Peyer's patch (tissue), 4 donors: ENCODE measurements around the gene TNFRSF14. TPM values are rescaled to one million over a fixed set of nuclear protein-coding genes. Genes with fewer than 3 reads are reported as not detected.

ENCODE experiments used
- DNase-seq, 3 donors: peaks; one replicate each; pipeline ENCODE4 v3.0.0-alpha.2; 2017 to 2019
- H3K27ac ChIP-seq, 4 donors: fragments of 200-600 bp; sonication (generic); one replicate each; pipeline ENCODE4 v1.5.1; 2016 to 2019
- H3K27me3 ChIP-seq, 2 donors: fragments of 200-600 bp; sonication (generic); one replicate each; pipeline ENCODE4 v1.5.1; 2019
- H3K36me3 ChIP-seq, 3 donors: fragments of 200-600 bp; sonication (generic); one replicate each; pipeline ENCODE4 v1.5.1; 2016 to 2019
- H3K4me1 ChIP-seq, 4 donors: fragments of 200-600 bp; sonication (generic); one replicate each; pipeline ENCODE4 v1.5.1; 2016 to 2019
- H3K4me3 ChIP-seq, 4 donors: fragments of 200-600 bp; sonication (generic); 1 replicate in 3 of 4; 2 replicates in 1 of 4; pipeline ENCODE4 v1.5.1; 2016 to 2019; ENCODE audit warnings: mild to moderate bottlenecking in 1 of 4
- H3K9me3 ChIP-seq, 4 donors: fragments of 200-600 bp; sonication (generic); one replicate each; pipeline ENCODE4 v1.5.1; 2016 to 2019; ENCODE audit warnings: mild to moderate bottlenecking in 1 of 4
- CTCF ChIP-seq, 6 experiments: fragments of 450-650 bp in 4 of 6; fragments of 200-600 bp in 2 of 6; sonication (generic) in 1 of 6; IDR thresholded peaks; one replicate each; pipeline ENCODE4 v1.5.1; 2017 to 2019; ENCODE audit warnings: antibody characterized with exemption in 6 of 6, mild to moderate bottlenecking in 3 of 6, moderate library complexity in 1 of 6
- POLR2A ChIP-seq, 2 donors: fragments of 450-650 bp; IDR thresholded peaks; one replicate each; pipeline ENCODE4 v1.5.1; 2017; ENCODE audit warnings: antibody characterized with exemption in 2 of 2, mild to moderate bottlenecking in 2 of 2, moderate library complexity in 2 of 2
- total RNA-seq, 4 donors: library from RNA; depleted of rRNA; stranded (reverse); fragments of >200 nt; gene quantifications; one replicate each; pipeline ENCODE4 v1.1.0, GENCODE V29; 2016

TNFRSF14 gene
- total RNA-seq, 4 donors from 2014 or later, result 231 to 532 (median 316) TPM

GRCh38 chr1:2544875-2545640 is 11.1 kb upstream of the TNFRSF14 start:
- H3K27me3 ChIP-seq, result peaks cover 0 to 7% of the 10 kb centered on the region in 2 donors
- no peak for DNase-seq
- H3K36me3 ChIP-seq, result no peaks in the 10 kb centered on the region
- H3K27ac ChIP-seq, result peak overlapping the region; percentile 58 to 99 (median 97)
- H3K4me3 ChIP-seq, result no peak overlapping the region
- no peaks in the 10 kb centered on the region for H3K9me3 ChIP-seq
- peaks cover 0 to 82% (median 32%) of the 10 kb centered on the region in 4 donors for H3K4me1 ChIP-seq
- TF ChIP-seq CTCF (IDR thresholded peaks at IDR 0.05), result no peak
- TF ChIP-seq POLR2A (IDR thresholded peaks at IDR 0.05), result no peak

- Histone ChIP-seq H3K4me3 (peak overlapping the region; percentile 59 to 85 (median 62)), H3K27me3 (peaks cover 0 to under 1% of the 10 kb centered on the region in 2 donors), H3K9me3 (no peaks in the 10 kb centered on the region), H3K27ac (peak overlapping the region; percentile 94 to 99 (median 97)), H3K36me3 (no peaks in the 10 kb centered on the region), H3K4me1 (peaks cover 0 to 76% (median 26%) of the 10 kb centered on the region in 4 donors)
- TF ChIP-seq POLR2A (IDR thresholded peaks at IDR 0.05) (peak; percentile 59 to 72), CTCF (IDR thresholded peaks at IDR 0.05) (no peak)
- peak; percentile 93 to 96 (median 96) for DNase-seq
Measured at GRCh38 chr1:2545754-2546514, 10.2 kb upstream of the TNFRSF14 start.

- Histone ChIP-seq H3K9me3 (no peaks in the 10 kb centered on the region), H3K27ac (peak overlapping the region; percentile 94 to 99 (median 97)), H3K36me3 (peaks cover 0 to 5% (median 0%) of the 10 kb centered on the region in 3 donors), H3K27me3 (no peaks in the 10 kb centered on the region), H3K4me3 (peak overlapping the region; percentile 59 to 85 (median 62)), H3K4me1 (peaks cover 0 to 68% (median 24%) of the 10 kb centered on the region in 4 donors)
- DNase-seq, result peak; percentile 93 to 96 (median 93)
- TF ChIP-seq POLR2A (IDR thresholded peaks at IDR 0.05), result peak; percentile 30 to 73
- TF ChIP-seq CTCF (IDR thresholded peaks at IDR 0.05), result peak in 5 of 6 experiments; percentile 3 to 36 (median 33)
Measured at GRCh38 chr1:2546515-2547209, 9.5 kb upstream of the TNFRSF14 start.

GRCh38 chr1:2547210-2548067 is 8.7 kb upstream of the TNFRSF14 start:
- Histone ChIP-seq H3K4me1 (peaks cover 0 to 61% (median 24%) of the 10 kb centered on the region in 4 donors), H3K27ac (peak overlapping the region; percentile 94 to 99 (median 97)), H3K27me3 (no peaks in the 10 kb centered on the region), H3K9me3 (no peaks in the 10 kb centered on the region), H3K36me3 (peaks cover 0 to 5% (median 0%) of the 10 kb centered on the region in 3 donors), H3K4me3 (peak overlapping the region; percentile 59 to 85 (median 62))
- TF ChIP-seq POLR2A (IDR thresholded peaks at IDR 0.05), result no peak
- no peak for TF ChIP-seq CTCF (IDR thresholded peaks at IDR 0.05)
- DNase-seq, result peak; percentile 67 to 80 (median 70)
